ENCODE results near the gene SERPINA10. TPM values are rescaled to one million over a fixed set of nuclear protein-coding genes. Genes with fewer than 3 reads are reported as not detected.
"Not testable (repeated sequence)": the region's sequence is repeated elsewhere in the genome, so short reads cannot be mapped to it uniquely, and the experiment has no call there.

SERPINA10 gene
- total and polyA plus RNA-seq, 10 of the 15 experiments (the other 5 are each of a cell fraction or from before 2014, with no cell fraction given), result not detected

GRCh38 chr14:94267352-94267751 lies 25.7 kb downstream of the SERPINA10 start:
- TF ChIP-seq ZSCAN29 (IDR thresholded peaks at IDR 0.05) (no peak), CEBPB (IDR thresholded peaks at IDR 0.05; ENCODE audit: borderline replicate concordance in 1 of 2, low read depth in 2 of 2, low read length in 2 of 2) (no peak), HDGF (IDR thresholded peaks at IDR 0.05) (no peak), NFYA (IDR thresholded peaks at IDR 0.05; ENCODE audit: borderline replicate concordance, low read depth, low read length) (no peak), E4F1 (IDR thresholded peaks at IDR 0.05; ENCODE audit: borderline replicate concordance, partially characterized antibody) (no peak), ZNF384 (IDR thresholded peaks at IDR 0.05; ENCODE audit: borderline replicate concordance, low read depth, low read length) (no peak), MYC (IDR thresholded peaks at IDR 0.05; ENCODE audit: insufficient read depth, insufficient read length, insufficient replicate concordance, low read length, severe bottlenecking) (no peak), ZBED1 (IDR thresholded peaks at IDR 0.05; ENCODE audit: borderline replicate concordance) (no peak), IKZF1 (conservative IDR thresholded peaks at IDR 0.05) (no peak), KAT2A (conservative IDR thresholded peaks at IDR 0.05; ENCODE audit: control insufficient read depth, low read depth, low read length) (no peak), RELA (IDR thresholded peaks at IDR 0.05; ENCODE audit: borderline replicate concordance, partially characterized antibody) (no peak), NBN (IDR thresholded peaks at IDR 0.05) (no peak), BMI1 (IDR thresholded peaks at IDR 0.05; ENCODE audit: borderline replicate concordance) (no peak), TARDBP (IDR thresholded peaks at IDR 0.05; ENCODE audit: borderline replicate concordance) (no peak), NFIC (IDR thresholded peaks at IDR 0.05; ENCODE audit: low read depth, low read length) (no peak), STAT1 (conservative IDR thresholded peaks at IDR 0.05) (no peak), ATF7 (IDR thresholded peaks at IDR 0.05; ENCODE audit: low read depth) (no peak), MAX (IDR thresholded peaks at IDR 0.05; ENCODE audit: low read depth, low read length) (no peak), SMC3 (IDR thresholded peaks at IDR 0.05; ENCODE audit: borderline replicate concordance, low read length) (no peak)
- no peak overlapping the region for H2AFZ ChIP-seq (ENCODE audit: control insufficient read depth, low read depth, low read length)

GRCh38 chr14:94264195-94264594 lies 28.9 kb downstream of the SERPINA10 start:
- RAD21 ChIA-PET (ENCODE audit: unreplicated experiment); H3K36me3 ChIP-seq (ENCODE audit: control insufficient read depth in 2 of 2, insufficient read depth in 2 of 2, low read length in 1 of 2); POLR2A ChIA-PET; H2AFZ ChIP-seq (ENCODE audit: control insufficient read depth, low read depth, low read length); SMC1A ChIA-PET (ENCODE audit: uncharacterized antibody, unreplicated experiment); H3K27ac ChIP-seq (ENCODE audit: control insufficient read depth, insufficient read depth); H4K20me1 ChIP-seq (ENCODE audit: control insufficient read depth, insufficient read depth); CTCF ChIA-PET; H3K4me1 ChIP-seq (ENCODE audit: control insufficient read depth, insufficient read depth, low read length); ATAC-seq; H3K79me2 ChIP-seq (ENCODE audit: control insufficient read depth, insufficient read depth, low read length); BruUV-seq (replicated peaks); DNase-seq (ENCODE audit: low read depth, low spot score); H3K9ac ChIP-seq (ENCODE audit: control insufficient read depth, insufficient read depth, low read length); H3K4me2 ChIP-seq (ENCODE audit: control insufficient read depth, insufficient read depth); FAIRE-seq; H3K4me3 ChIP-seq; H3K9me3 ChIP-seq (replicated peaks; ENCODE audit: control insufficient read depth, insufficient read depth, low read length); intact Hi-C loops (cut with micrococcal nuclease; ENCODE audit: unreplicated experiment); H3K27me3 ChIP-seq (replicated peaks in 1 of 2; ENCODE audit: control insufficient read depth in 2 of 2, insufficient read depth in 2 of 2, low read length in 1 of 2); in situ Hi-C loops (cut with MboI): not testable (repeated sequence)
- WGBS (ENCODE audit: insufficient coverage, insufficient replicate concordance, low lambda C conversion rate, missing lambda C conversion rate), result 41% methylated on average over 3 of the region's 3 CpGs

More at GRCh38 chr14:94267352-94267751, 25.7 kb downstream of the SERPINA10 start:
- Histone ChIP-seq H3K4me2 (ENCODE audit: control insufficient read depth, insufficient read depth) (no peak overlapping the region), H3K79me2 (ENCODE audit: control insufficient read depth, insufficient read depth, low read length) (no peaks in the 10 kb centered on the region), H3K27ac (ENCODE audit: control insufficient read depth, insufficient read depth) (no peak overlapping the region), H3K36me3 (ENCODE audit: control insufficient read depth in 2 of 2, insufficient read depth in 2 of 2, low read length in 1 of 2) (no peaks in the 10 kb centered on the region), H3K9ac (ENCODE audit: control insufficient read depth, insufficient read depth, low read length) (no peak overlapping the region), H3K4me3 (no peak overlapping the region), H4K20me1 (ENCODE audit: control insufficient read depth, insufficient read depth) (no peaks in the 10 kb centered on the region), H3K4me1 (ENCODE audit: control insufficient read depth, insufficient read depth, low read length) (no peaks in the 10 kb centered on the region), H3K27me3 (replicated peaks in 1 of 2; ENCODE audit: control insufficient read depth in 2 of 2, insufficient read depth in 2 of 2, low read length in 1 of 2) (no peaks in the 10 kb centered on the region), H3K9me3 (replicated peaks; ENCODE audit: control insufficient read depth, insufficient read depth, low read length) (no peaks in the 10 kb centered on the region)
- intact Hi-C loops (cut with micrococcal nuclease; ENCODE audit: unreplicated experiment) (no loop called here), in situ Hi-C loops (cut with MboI) (no loop called here)
- ATAC-seq (no peak), DNase-seq (ENCODE audit: low read depth, low spot score) (no peak), FAIRE-seq (no peak)
- ChIA-PET RAD21 (ENCODE audit: unreplicated experiment) (no interaction called here), POLR2A (no interaction called here), CTCF (no interaction called here), SMC1A (ENCODE audit: uncharacterized antibody, unreplicated experiment) (interaction anchor here (1.1 kb wide), 1 partner anchor 1546 kb away, joined by 3 read pairs; no protein-coding TSS in a partner anchor)
- BruUV-seq (replicated peaks), result no TSS peak
- WGBS (ENCODE audit: insufficient coverage, insufficient replicate concordance, low lambda C conversion rate, missing lambda C conversion rate), result 95% methylated on average over 1 of the region's 1 CpG

All from GM12878 (cell line).